ENCODE data around the gene BMERB1.
"Not testable (repeated sequence)": the region's sequence is repeated elsewhere in the genome, so short reads cannot be mapped to it uniquely, and the experiment has no call there.

The BMERB1 gene

DNA sequence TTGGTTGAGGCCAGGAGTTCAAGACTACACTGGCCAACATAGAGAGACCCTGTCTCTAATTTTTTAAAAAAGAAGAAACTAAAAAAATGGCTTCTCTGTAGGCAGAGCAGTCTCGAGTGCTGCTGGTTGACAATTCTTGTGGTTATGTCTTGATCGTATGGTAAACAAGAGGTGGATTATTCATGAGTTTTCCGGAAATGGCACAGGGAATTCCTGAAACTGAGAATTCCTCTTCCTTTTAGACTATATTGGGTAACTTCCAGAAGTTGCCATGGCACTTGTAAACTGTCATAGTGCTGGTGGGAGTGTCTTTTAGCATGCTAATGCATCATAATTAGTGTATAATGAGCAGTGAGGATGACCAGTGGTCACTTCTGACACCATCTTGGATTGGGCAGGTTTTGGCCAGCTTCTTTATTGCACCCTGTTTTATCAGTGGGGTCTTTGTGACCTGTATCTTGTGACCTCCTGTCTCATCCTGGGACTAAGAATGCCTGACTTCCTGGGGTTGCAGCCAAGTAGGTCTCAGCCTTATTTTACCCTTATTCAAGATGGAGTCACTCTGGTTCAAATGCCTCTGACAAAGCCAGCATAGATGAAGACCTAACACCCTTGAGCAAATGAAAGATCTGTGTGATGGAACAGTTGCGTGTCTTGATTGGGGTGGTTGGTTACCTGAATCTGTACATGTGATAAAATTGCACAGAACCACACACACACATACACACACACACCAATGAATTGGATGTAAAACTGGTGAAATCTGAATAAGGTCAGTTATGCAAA lies 30.2 kb downstream of the BMERB1 start:
- no peak for DNase-seq

DNA sequence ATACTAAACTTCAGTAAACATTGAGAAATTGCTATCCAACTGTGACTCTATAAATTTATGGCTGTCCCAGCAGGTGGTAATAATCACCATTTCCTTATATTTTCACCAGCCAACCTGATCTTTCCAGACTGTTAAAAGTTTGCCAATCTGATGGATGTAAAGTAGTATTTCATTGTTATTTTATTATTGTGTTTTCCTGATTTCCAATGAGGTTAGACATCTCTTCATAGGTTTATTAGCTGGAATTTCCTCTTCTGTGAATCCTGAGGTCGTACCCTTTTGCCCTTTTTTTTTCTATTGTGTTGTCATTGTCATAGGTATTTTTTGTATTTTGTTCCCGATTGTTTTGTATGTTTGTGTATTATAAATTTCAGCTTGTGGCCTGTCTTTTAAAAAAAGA lies 31.7 kb downstream of the BMERB1 start:
- no peak for DNase-seq

DNA sequence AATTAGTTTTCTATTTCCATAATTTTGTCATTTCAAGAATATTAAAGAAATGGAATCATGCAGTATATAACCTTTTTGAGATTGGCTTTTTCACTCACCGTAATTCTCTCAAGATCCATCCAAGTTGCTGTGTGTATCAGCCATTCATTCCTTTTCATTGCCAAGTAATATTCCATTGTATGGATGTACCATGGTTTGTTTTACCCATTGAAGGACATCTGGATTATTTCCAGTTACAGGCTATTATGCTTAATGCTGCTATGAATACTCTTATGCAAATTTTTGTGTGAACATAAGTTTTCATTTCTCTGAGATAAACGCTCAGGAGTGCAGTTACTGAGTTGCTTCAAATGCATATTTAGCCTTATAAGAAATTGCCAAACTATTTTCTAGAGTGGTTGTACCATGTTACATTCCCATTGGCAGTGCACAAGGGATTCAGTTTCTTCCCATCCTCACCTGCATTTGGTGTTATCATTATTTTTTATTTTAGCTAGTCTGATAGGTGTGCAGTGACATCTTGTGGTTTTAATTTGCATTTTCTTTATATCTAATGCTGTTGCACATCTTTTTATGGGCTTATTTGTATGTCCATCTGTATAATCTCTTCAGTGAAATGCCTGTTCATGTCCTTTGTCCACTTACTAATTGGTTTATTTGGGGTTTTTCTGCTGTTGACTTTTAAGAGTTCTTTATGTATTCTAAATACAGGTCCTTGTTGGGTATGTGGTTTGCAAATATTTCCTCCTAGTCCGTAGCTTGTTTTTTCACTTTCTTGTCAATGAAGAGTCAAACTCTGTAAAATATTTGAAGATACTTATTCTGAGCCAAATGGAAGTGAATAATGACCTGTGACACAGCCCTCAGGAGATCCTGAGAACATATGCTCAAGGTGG lies 32.7 kb downstream of the BMERB1 start:
- no peak for DNase-seq

DNA sequence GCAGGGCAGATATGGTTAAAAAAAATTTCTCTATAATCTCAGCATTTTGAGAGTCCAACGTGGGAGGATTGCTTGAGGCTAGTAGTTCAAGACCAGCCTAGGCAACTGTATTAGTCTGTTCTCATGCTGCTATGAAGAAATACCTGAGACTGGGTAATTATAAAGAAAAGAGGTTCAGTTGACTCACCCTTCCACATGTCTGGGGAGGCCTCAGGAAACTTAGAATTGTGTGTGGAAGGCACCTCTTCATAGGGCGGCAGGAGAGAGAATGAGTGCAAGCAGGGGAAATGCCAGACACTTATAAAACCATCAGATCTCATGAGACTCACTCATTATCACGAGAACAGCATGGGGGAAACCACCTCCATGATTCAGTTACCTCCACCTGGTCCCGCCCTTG lies 42.6 kb downstream of the BMERB1 start:
- not testable (repeated sequence) for DNase-seq

DNA sequence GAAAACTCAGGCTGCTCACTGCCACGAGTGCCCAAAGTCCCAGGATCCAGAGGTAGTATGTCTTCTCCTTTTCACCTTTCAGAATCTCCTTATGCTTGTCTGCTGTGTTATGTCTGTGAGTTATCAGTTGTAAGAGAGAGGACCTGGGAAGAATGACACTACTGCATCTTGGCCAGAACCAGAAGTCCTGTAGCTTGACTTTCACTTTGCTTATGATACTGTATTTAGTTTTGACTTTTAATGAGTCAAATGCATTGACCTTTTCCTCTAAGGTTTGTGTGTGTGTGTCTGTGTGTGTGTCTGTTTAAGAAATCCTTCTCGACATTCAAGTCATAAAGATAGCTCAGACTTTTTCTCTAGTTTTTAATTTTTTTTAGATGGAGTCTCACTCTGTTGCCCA lies 43.4 kb downstream of the BMERB1 start:
- DNase-seq: no peak

DNA sequence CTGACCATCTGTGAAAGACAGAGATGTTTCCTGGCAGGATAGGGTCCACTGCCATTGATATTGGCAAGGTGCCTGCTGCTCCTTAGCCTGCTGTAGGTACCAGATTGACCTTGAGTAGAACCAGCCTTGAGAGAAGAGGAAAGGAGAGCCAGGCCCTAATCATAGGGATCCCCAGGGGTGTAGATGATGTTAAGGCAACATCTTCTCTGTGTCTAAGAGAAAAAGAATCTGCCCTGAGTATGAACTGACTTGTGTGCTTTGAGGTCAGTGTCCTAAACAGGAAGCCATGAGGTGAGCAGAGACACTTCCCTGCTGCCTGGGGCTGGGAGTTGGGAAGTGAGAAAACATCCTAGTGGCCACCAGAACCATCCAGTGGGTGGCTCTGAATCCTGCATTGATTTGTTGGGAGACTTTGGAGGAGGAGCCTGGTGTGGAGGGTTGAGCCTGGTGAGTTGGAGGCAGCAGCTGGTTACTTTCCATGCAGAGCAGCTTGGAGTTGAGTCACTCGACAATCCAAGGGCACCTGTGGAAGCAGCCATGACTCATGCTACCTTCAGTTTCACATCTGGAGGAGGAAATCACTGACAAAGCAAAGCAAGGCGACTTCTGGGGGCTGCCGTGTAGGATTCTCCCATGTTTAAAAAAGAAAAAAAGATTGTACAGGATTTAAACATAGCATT lies 47.8 kb downstream of the BMERB1 start:
- no peak for DNase-seq

DNA sequence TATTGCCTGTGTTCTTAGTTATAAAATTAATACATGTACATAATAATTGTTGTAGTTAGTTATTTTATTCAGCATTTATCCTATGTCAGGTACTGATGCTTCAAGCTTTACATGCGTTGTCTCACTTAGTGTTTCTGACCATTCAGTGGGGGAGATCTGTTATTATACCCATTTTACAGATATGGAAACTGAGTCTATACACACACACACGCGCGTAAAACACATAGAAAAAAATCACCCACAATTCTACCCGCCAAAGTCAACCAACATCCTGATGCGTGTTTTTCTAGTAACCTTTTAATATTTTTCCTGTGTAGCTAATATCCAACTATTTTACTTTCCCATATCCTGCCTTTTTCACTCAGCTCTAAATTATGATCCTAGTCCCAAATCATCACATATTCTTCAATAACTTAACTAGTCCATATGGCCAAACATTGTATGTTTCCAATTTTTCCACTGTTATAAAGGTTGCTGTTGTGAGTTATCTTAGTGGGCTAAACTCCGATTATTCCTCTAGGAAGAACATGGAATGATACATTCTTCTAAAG lies 48.4 kb downstream of the BMERB1 start:
- DNase-seq: no peak

DNA sequence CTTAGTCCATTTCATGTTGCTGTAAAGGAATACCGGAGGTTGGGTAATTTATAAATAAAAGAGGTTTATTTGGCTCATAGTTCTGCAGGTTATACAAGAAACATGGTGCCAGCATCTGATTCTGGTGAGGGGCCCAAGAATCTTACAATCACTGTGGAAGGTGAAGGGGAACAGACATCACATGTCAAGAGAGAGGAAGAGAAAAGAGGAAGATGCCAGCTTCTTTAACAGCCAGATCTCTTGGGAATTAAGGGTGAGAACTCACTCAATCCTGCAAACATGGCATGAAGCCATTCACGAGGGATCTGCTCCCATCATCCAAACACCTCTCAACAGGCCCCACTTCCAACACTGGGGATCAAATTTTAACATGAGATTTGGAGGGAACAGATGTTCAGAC lies 49.5 kb downstream of the BMERB1 start:
- DNase-seq: no peak

DNA sequence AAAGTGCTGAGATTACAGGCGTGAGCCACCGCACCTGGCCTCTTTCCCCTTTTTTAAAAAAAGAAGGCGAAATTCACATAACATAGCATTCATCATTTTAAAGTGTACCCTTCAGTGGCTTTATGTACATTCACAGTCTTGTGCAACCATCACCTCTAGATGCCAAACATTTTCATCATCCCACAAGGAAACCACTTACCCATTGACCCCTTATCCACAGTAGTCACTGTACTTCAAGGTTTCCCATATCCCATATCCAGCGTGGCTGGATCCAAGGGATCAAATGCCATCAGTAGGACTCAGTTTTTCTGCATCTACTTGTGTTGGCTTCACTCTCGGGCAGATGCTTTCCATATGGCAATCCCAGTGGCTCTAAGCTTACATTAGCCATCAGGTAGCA lies 50.3 kb downstream of the BMERB1 start:
- no peak for DNase-seq

DNA sequence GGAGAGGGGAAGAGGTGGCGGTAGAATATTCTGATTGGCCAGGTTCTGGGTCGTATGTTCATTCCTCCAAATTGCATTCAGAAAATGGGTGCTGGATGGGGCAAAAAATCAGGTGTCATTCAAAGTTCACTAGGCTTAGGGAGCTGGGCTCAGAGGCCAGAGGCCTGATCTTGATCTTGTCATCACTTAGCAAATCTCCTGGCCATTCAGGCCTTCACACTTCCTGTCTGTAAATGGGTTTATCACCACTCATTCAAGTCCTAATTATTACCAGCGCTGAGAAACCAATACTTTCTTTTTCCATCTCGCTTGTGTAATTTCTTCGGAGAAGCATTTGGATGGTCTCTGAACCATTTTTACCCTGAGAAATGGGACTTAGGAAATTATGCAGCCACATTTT lies 50.8 kb downstream of the BMERB1 start:
- no peak for DNase-seq

DNA sequence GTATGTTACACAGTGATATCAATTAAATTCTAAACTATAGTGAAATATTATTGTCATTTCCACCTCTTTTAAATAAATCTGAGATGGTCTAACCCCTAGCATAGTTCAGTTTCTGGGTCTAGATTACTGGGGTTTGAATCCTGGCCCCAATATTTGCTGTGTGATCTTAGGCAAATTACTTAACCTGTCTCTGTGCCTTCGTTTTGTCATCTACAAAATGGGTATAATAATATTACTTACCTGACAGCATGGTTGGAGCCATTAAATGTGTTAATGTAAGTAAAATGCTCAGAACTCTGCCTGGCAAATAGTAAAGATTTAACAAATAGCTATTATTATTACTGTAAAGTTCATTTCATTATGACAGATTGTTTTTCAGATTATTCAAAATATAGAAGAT lies 52.3 kb downstream of the BMERB1 start:
- no peak for DNase-seq

DNA sequence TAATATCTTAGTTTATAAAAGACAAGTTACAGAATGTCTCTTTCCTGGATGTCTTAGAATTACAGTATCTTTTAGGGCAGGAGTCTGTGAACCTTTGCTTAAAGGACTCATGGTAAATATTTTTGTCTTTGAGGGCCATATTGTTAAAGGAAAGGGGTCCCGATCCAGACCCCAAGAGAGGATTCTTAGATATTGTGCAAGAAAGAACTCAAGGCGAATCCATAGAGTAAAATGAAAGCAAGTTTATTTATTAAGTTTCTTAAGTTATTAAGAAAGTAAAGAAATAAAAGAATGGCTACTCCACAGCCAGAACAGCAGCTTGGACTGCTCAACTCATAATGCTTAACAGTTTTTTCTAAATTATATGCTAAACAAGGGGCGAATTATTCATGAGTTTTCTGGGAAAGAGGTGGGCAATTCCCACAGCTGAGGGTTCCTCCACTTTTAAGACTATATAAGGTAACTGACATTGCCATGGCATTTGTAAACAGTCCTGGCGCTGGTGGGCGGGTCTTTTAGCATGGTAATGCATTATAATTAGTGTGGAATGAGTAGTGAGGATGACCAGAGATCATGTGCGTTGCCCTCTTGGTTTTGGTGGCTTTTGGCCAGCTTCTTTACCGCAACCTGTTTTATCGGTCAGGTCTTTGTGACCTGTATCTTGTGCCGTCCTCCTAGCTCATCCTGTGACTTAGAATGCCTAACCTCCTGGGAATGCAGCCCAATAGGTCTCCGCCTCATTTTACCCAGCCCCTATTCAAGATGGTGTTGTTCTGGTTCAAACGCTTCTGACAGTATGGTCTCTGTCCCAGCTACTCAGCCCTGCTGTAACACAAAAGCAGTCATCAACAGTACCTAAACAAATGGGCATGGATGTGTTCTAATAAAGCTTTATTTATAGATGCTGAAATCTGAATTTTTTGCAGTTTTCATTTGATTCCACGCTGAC lies 53.2 kb downstream of the BMERB1 start:
- no peak for DNase-seq

DNA sequence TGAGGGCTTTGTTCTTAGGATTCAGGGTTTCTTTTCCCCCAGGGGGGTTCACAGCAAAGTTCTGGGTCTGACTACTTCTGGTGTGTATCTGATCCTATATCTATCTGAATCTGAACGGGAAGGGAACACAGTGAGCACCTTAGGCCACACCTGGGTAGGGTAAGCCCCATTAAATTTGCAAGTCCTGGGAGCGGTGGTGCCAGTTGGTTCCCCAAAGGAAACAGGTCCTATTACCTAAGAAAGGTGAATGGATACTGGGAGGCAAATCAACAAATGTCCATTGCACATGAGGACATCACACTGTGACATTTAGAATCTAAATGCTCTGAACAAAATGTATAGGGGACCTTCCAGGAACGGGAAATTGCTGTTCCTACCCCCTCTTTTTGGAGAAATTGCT lies 54.6 kb downstream of the BMERB1 start:
- DNase-seq: no peak

DNA sequence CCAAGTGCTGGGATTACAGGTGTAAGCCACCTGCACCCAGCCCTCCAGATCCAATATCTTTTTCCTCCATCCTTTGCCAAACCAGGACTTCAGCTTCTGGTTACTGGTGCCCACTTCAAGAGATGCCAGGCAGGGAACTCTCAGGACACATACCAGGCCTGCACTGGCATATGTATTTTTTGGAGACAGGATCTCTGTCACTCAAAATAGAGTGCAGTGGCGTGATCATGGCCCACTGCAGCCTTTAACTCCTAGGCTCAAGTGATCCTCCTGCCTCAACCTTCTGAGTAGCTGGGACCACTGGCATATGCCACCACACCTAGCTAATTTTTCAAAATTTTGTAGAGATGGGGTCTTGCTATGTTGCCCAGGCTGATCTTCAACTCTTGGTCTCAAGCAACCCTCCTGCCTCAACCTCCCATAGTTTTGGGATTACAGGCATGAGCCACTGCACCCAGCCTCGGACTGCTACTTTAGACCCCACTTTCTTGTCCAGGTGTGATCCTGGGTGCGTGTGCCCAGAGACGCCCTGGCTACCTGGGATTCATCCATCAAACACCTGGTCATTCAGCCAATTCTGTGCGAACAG lies 55.8 kb downstream of the BMERB1 start:
- no peak for DNase-seq

DNA sequence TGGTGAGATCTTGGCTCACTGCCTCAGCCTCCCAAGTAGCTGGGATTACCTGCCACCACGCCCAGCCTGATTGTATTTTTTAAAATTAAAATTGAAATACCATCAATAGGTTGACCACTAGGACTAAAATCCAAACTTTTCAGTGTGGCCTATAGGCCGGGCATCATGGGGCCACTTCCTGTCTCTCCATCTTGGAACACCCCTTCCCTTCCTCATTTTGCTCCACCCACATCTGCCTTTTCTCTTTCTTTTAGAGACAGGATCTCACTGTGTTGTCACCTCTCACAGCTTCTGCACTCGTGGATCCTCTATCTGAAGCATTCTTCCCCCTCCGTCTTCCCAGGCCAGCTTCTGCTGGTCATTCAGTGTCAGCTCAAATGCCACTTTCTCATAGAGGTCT lies 57.0 kb downstream of the BMERB1 start:
- no peak for DNase-seq

DNA sequence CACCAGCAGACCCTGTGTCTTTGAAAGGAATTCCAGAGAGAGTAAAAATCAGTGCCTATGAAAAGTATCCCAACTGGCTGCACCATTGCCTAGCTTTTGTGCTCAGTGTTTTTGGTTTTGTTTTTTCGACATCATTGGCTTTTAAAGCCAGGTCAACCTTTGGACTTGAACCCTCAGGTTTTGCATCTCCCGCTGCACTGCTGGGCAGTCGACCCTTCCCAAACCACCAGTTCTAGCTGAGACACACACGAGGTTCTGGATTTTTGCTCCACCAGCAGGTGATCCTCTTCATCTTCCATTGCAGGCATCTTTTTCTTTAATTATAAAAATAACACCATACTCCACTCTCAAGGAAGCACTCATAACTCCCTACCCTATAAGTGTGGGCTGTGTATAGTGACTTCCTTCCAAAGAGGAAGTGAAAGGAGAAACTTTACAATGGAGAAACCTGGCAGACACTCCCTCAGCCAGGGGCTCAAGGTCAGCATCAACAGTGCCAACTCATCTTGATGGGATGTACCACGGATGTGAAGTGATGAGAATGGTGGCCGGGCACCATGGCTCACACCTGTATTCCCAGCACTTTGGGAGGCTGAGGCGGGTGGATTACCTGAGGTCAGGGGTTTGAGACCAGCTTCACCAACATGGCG lies 57.8 kb downstream of the BMERB1 start:
- DNase-seq: no peak

DNA sequence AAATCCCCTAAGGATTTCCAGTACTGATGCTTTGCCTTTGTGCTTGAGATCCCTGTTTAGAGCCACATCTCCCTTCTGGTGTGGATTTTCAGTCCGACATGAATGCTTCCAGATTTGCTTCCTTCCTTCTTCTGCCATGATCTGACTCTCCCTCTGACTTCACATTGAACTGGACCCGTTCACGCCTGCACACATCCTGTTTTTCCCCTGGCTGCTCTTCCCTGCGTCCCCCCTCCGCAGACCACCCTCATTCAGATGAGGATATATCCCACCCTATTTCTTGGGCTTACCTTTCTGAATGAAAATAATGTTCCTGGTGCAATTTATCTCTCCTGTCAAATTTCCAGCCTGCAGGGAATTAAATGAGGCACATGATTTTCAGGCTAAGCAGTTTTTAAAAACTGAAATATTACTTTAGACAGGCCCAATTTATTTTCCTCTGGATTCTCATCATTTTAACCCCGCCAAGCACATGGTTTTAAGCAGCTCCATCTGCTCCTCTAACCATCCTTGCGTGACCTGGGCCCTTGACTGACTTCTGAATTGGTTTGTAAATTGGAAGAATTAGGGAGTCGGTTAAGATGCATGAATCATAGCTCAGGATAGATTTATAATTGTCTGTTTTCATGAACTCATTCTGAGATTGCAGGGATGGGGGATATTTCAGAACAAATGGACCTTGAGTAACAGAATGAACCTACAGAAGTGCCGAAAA lies 59.2 kb downstream of the BMERB1 start:
- no peak for DNase-seq

DNA sequence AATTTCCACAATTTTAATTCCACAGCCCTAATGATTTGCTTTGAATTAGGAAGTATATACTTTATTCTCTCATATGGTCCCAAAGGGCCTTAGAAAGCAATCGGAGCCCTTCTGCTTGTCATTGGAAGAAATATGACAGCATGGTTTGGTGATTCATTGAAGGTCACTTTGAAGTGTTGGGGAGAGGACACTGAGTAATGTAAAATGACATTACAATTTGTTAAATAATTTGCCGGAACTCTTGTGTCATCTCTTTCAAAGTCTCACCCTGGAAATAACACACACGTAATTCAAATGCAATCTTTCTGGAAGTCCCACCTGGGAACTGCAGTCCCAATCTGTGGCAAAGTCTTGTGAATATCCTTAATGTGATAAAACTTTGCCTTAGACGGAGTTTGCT lies 59.8 kb downstream of the BMERB1 start:
- no peak for DNase-seq

DNA sequence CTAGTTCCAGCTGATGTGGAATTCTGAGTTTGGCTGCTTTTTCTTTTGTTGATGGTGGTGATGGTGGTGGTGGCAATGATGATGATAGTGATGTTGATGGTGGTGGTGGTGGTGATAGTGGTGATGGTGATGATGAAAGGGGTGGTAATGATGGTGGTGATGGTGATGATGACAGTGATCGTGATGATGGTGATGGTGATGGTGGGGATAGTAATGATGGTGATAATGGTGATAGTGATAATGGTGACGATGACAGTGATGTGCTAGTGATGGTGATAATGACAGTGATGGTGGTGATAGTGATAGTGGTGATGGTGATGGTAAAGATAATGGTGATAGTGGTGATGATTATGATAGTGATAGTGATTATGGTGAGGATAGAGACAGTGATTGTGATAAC lies 61.5 kb downstream of the BMERB1 start:
- no peak for DNase-seq

DNA sequence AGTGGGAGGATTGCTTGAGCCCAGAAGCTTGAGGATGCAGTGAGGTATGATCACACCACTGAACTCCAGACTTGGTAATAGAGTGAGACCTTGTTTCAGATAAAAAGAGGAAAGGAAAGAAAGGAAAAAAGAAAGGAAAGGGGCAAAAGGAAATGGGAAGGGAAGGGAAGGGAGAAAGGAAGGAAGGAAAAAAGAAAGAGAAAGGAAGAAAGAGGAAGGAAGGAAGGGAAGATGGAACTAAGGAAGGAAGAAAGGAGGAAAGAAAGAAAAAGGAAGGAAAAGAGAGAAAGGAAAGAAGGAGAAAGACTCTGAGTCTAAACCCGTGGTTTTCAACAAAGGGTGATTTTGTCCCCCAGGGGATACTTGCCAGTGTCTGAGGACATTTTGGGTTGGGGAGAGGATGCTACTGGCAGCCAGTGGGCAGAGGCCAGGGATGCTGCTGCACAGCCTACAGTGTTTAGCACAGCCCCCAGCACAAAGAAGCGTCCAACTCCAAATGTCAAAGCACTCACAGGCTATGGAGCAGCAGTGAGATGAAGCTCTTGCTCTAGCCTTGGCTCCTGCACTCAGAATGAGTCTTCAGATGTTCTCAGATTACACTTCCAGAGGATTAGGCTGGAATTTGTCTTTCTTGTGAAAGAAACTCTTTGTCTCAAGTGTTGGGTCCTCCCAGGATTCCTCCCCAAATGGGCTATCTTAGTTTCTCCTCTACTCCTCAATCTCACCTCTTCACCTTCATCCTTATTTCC lies 64.2 kb downstream of the BMERB1 start:
- DNase-seq: no peak
